Retinal pigment epithelial cell (primary cell): ENCODE measurements around the gene SPDL1.

Experiments
- DNase-seq: peaks from one replicate; pipeline ENCODE4 v3.0.0-alpha.2; 2010; ENCODE audit warnings: low read depth
- H3K4me3 ChIP-seq: 2 replicates; pipeline ENCODE4 v1.5.1; 2011; ENCODE audit warnings: mild to moderate bottlenecking, low read length, control low read depth, moderate library complexity
- TF ChIP-seq, protein P1 (sequence below): conservative IDR thresholded peaks from 2 replicates; pipeline ENCODE4 v1.5.1; 2011; ENCODE audit warnings: low read depth, low read length, control low read depth, inconsistent platforms

The SPDL1 gene, protein sequence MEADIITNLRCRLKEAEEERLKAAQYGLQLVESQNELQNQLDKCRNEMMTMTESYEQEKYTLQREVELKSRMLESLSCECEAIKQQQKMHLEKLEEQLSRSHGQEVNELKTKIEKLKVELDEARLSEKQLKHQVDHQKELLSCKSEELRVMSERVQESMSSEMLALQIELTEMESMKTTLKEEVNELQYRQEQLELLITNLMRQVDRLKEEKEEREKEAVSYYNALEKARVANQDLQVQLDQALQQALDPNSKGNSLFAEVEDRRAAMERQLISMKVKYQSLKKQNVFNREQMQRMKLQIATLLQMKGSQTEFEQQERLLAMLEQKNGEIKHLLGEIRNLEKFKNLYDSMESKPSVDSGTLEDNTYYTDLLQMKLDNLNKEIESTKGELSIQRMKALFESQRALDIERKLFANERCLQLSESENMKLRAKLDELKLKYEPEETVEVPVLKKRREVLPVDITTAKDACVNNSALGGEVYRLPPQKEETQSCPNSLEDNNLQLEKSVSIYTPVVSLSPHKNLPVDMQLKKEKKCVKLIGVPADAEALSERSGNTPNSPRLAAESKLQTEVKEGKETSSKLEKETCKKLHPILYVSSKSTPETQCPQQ

DNA sequence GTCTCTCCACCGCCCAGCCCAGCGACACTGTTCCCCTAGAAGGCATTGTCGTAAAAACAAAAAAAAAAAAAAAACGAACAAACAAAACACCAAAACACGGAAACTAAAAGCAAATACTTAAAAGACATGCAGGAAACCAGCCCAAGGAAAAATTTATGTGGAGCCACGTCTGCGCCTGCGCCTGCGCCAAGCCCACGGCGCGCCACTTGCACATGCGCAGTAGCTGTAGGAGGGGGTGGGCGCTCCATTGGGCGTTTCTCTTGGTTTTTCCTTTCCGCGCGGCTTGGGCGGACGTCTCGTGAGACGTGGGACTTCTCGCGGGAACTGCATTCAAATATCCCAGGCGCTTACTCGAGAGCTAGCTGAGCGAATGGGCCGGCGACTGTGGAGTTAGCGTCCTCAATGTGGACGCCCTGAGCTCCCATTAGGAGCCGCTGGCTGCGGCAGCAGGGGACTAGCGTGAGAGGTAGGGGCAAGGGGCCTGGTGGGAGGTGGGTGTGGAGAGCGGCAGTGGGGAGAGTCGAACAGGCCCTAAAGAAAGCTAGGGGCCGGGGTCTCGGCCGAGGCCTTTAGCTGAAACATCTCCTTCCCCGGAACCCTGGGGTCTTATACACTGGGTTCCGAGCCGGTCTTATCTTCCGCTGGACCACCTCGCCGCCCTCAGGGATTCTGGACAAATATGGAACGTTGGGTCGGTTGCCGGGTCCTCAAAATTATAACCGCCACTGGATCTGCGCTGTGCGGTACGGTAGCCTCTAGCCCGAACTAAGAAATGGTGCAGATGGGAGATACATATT lies at the start of gene SPDL1:
TSS of gene SPDL1 (plus strand) at position 350 of the 797 bp plus-strand sequence. CDS start 4,644 bp downstream, outside the sequence.
- H3K4me3 ChIP-seq: peak within 1 kb of the TSS; percentile 93
- TF ChIP-seq, protein P1, sequence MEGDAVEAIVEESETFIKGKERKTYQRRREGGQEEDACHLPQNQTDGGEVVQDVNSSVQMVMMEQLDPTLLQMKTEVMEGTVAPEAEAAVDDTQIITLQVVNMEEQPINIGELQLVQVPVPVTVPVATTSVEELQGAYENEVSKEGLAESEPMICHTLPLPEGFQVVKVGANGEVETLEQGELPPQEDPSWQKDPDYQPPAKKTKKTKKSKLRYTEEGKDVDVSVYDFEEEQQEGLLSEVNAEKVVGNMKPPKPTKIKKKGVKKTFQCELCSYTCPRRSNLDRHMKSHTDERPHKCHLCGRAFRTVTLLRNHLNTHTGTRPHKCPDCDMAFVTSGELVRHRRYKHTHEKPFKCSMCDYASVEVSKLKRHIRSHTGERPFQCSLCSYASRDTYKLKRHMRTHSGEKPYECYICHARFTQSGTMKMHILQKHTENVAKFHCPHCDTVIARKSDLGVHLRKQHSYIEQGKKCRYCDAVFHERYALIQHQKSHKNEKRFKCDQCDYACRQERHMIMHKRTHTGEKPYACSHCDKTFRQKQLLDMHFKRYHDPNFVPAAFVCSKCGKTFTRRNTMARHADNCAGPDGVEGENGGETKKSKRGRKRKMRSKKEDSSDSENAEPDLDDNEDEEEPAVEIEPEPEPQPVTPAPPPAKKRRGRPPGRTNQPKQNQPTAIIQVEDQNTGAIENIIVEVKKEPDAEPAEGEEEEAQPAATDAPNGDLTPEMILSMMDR: no peak
- peak; percentile 86 for DNase-seq

- TF ChIP-seq, protein P1: no peak
- H3K4me3 ChIP-seq: no peak overlapping the region
- DNase-seq: no peak
These were observed 49.2 kb upstream of the SPDL1 start for GRCh38 chr5:169534311-169534880.

GRCh38 chr5:169534939-169535338 lies 48.6 kb upstream of the SPDL1 start:
- DNase-seq: no peak
- TF ChIP-seq, protein P1: no peak
- H3K4me3 ChIP-seq: no peak overlapping the region

GRCh38 chr5:169538944-169539343 lies 44.6 kb upstream of the SPDL1 start:
- TF ChIP-seq, protein P1: no peak
- H3K4me3 ChIP-seq: no peak overlapping the region
- DNase-seq: peak; percentile 80

DNA sequence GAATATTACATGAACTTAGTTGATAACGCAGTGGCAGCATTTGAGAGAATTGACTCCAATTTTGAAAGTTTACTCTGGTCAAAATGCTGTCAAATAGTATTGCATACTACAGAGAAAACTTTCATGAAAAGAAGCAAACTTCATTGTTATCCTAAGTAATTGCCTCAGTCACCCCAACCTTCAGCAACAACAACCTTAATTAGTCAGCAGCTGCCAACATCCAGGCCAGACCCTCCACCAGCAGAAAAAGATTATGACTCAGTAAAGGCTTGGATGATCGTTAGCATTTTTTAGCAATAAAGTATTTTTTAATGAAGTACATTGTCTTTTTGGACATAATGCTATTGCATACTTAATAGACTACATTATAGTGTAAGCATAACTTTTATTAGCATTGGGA lies 40.8 kb upstream of the SPDL1 start:
- H3K4me3 ChIP-seq: no peak overlapping the region
- peak; percentile 84 for DNase-seq
- TF ChIP-seq, protein P1: no peak

DNA sequence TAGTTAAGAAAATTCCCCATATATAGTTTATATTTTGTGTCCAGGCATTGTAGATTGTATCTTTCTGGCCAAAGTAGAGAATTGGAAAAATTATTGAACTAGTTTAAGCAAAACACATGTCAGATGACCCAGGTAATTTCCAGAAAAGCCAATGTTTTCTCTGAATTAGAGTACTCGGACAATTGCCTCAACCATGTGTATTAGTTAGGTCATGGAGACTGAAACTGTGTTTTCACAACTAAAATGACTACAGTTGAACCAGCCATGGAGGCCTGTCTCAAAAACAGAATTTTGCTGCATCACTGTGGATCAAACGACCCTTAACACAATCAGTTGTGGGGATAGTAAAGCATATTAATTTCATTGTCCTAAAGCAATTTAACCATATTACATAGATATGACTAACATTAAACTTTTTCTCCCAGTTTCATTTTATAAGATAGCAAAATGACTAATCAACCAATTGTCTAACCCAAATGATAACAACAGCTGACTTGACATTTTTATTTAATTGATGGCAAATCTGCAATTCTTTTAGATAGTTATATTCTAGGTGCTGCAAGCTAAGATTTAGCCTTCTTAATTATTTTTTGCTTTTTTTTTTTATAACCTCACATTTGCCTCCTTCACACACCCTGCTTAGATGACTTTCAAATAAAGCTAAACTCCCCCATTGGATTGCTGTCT lies 39.2 kb upstream of the SPDL1 start:
- H3K4me3 ChIP-seq: no peak overlapping the region
- TF ChIP-seq, protein P1: no peak
- no peak for DNase-seq
